CD4-positive, CD25-positive, alpha-beta regulatory T cell (primary cell): ENCODE data around the gene PPP1R13L. TPM values are rescaled to one million over a fixed set of nuclear protein-coding genes. Genes with fewer than 3 reads are reported as not detected.

ENCODE experiments used
- ATAC-seq, 2 donors: fragments of 150-1000 bp; cut with Tn5 transposase; one replicate each; pipeline ENCODE4 v1.10.0; 2021; ENCODE audit warnings: low read depth in 2 of 2, moderate number of reproducible peaks in 2 of 2, moderate library complexity in 1 of 2
- DNase-seq, 3 donors: peaks; one replicate each; pipeline versions ENCODE4 v3.0.0 to v3.0.0-alpha.2; 2012 to 2022; ENCODE audit warnings: mixed read lengths in 1 of 3
- H3K27ac ChIP-seq: one replicate; pipeline ENCODE4 v1.7.0; 2013; ENCODE audit warnings: mild to moderate bottlenecking, low read length; ENCODE audit not compliant: insufficient read depth, poor library complexity, severe bottlenecking
- H3K27me3 ChIP-seq: one replicate; pipeline ENCODE4 v1.7.0; 2013; ENCODE audit warnings: low read length; ENCODE audit not compliant: control insufficient read depth, insufficient read depth
- H3K36me3 ChIP-seq: one replicate; pipeline ENCODE4 v1.7.0; 2013; ENCODE audit warnings: mild to moderate bottlenecking, low read length, moderate library complexity; ENCODE audit not compliant: control insufficient read depth, insufficient read depth
- H3K4me1 ChIP-seq: 2 replicates; pipeline ENCODE4 v1.7.0; 2013; ENCODE audit warnings: mild to moderate bottlenecking, low read length; ENCODE audit not compliant: insufficient read depth, control insufficient read depth, poor library complexity, severe bottlenecking
- H3K4me3 ChIP-seq: one replicate; pipeline ENCODE4 v1.7.0; 2013; ENCODE audit warnings: low read depth, mild to moderate bottlenecking, low read length, moderate library complexity
- H3K9me3 ChIP-seq, 2 experiments: 1 replicate in 1 of 2; 2 replicates in 1 of 2; pipeline ENCODE4 v1.7.0; 2013; ENCODE audit warnings: low read length in 2 of 2, mild to moderate bottlenecking in 1 of 2, moderate library complexity in 1 of 2; ENCODE audit not compliant: control insufficient read depth in 2 of 2
- H3K27ac Mint-ChIP-seq, 3 donors: one replicate each; pipeline ENCODE4 v1.8.0; 2020 to 2022; ENCODE audit warnings: mild to moderate bottlenecking in 3 of 3, mixed read lengths in 3 of 3, moderate library complexity in 2 of 3
- H3K27me3 Mint-ChIP-seq: one replicate; pipeline ENCODE4 v1.8.0; 2022; ENCODE audit warnings: mild to moderate bottlenecking, mixed read lengths
- H3K36me3 Mint-ChIP-seq: one replicate; pipeline ENCODE4 v1.8.0; 2020; ENCODE audit warnings: mixed read lengths
- H3K4me1 Mint-ChIP-seq, 4 donors: one replicate each; pipeline ENCODE4 v1.8.0; 2020 to 2022; ENCODE audit warnings: mixed read lengths in 4 of 4, mild to moderate bottlenecking in 1 of 4
- H3K4me3 Mint-ChIP-seq, 4 donors: one replicate each; pipeline ENCODE4 v1.8.0; 2020 to 2022; ENCODE audit warnings: mild to moderate bottlenecking in 4 of 4, mixed read lengths in 4 of 4, moderate library complexity in 3 of 4
- H3K9me3 Mint-ChIP-seq, 7 donors: one replicate each; pipeline ENCODE4 v1.8.0; 2020 to 2022; ENCODE audit warnings: mixed read lengths in 7 of 7, mild to moderate bottlenecking in 3 of 7, moderate library complexity in 2 of 7
- polyA plus RNA-seq, 4 donors: library from polyadenylated mRNA; unstranded; fragments of 300-500 nt; fragmentation: Illumina TruSeq; gene quantifications; one replicate each; pipeline ENCODE4 v1.2.3, GENCODE V29; 2021
- total RNA-seq: library from RNA; stranded (reverse); gene quantifications from one replicate; pipeline ENCODE4 v1.2.3, GENCODE V29; 2022

PPP1R13L gene
- total and polyA plus RNA-seq, 5 donors from 2014 or later, result 0.17 to 7.4 (median 0.93) TPM

GRCh38 chr19:45370410-45371204 is 34.3 kb downstream of the PPP1R13L start, which contains the start of gene ERCC2:
Gene ERCC2 (minus strand): TSS chr19:45370573. CDS start chr19:45370540, 33 bp downstream.
- H3K4me3 Mint-ChIP-seq, result peak within 1 kb of the TSS; percentile 86 to 98 (median 96)
- no peaks in the 10 kb centered on the region for H3K36me3 Mint-ChIP-seq
- ATAC-seq (peak; percentile 97 to 99), DNase-seq (peak; percentile 99 to 100 (median 99))
- Histone ChIP-seq H3K9me3 (no peaks in the 10 kb centered on the region), H3K36me3 (no peaks in the 10 kb centered on the region), H3K4me3 (peak within 1 kb of the TSS; percentile 84), H3K27ac (peak within 1 kb of the TSS; percentile 71), H3K27me3 (no peaks in the 10 kb centered on the region), H3K4me1 (peaks cover 6% of the 10 kb centered on the region)
- H3K27me3 Mint-ChIP-seq, result no peaks in the 10 kb centered on the region
- H3K4me1 Mint-ChIP-seq, result peaks cover 4 to 27% (median 12%) of the 10 kb centered on the region in 4 donors
- peak within 1 kb of the TSS; percentile 92 to 99 (median 97) for H3K27ac Mint-ChIP-seq
- no peaks in the 10 kb centered on the region for H3K9me3 Mint-ChIP-seq

DNA sequence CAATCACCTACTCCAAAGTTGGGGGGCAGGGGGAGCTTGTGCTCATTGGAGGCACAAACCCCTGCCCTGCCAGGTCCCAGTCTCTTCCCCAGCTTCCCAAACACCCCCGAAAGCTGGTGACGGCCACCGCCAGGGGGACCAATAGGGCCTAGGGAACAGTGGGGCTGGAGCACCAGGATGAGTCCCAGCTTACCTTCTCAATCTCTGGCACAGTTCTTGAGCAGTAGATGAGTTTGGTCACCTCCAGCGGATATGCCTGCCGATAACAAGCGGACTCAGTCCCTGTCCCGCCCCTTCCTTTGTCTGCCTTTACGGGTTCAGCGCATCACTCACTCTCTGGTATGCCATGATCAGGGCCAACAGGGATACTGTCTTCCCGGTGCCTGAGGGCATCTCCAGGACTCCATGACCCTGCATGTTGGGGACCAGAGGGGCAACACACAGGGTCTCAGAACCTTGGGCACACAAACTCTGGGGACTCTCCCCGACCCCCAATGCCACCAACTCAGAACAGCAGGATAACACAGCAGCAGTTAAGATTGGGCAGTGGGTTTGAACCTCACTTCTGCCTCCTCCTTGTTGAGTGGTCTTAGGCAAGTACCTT is 36.0 kb downstream of the PPP1R13L start:
- Mint-ChIP-seq H3K27me3 (no peaks in the 10 kb centered on the region), H3K9me3 (no peaks in the 10 kb centered on the region), H3K4me1 (peaks cover 4 to 27% (median 12%) of the 10 kb centered on the region in 4 donors), H3K36me3 (no peaks in the 10 kb centered on the region), H3K4me3 (peak overlapping the region; percentile 13 to 86 (median 76)), H3K27ac (peak overlapping the region in 1 of 3 donors; percentile 81)
- no peak for ATAC-seq
- Histone ChIP-seq H3K9me3 (no peaks in the 10 kb centered on the region), H3K36me3 (no peaks in the 10 kb centered on the region), H3K27me3 (no peaks in the 10 kb centered on the region), H3K4me1 (peaks cover 6% of the 10 kb centered on the region), H3K27ac (no peak overlapping the region), H3K4me3 (no peak overlapping the region)
- DNase-seq, result no peak

GRCh38 chr19:45368127-45368526 is 36.7 kb downstream of the PPP1R13L start:
- no peak for ATAC-seq
- no peak overlapping the region for H3K4me3 ChIP-seq
- H3K27ac ChIP-seq, result no peak overlapping the region
- H3K4me1 Mint-ChIP-seq, result peaks cover 4 to 27% (median 12%) of the 10 kb centered on the region in 4 donors
- no peaks in the 10 kb centered on the region for H3K9me3 Mint-ChIP-seq
- H3K36me3 Mint-ChIP-seq, result no peaks in the 10 kb centered on the region
- no peaks in the 10 kb centered on the region for H3K27me3 ChIP-seq
- no peak overlapping the region for H3K27ac Mint-ChIP-seq
- H3K4me1 ChIP-seq, result peaks cover 6% of the 10 kb centered on the region
- H3K36me3 ChIP-seq, result no peaks in the 10 kb centered on the region
- H3K9me3 ChIP-seq, result no peaks in the 10 kb centered on the region
- H3K4me3 Mint-ChIP-seq, result peak overlapping the region; percentile 4 to 86 (median 54)
- no peak for DNase-seq
- H3K27me3 Mint-ChIP-seq, result no peaks in the 10 kb centered on the region

DNA sequence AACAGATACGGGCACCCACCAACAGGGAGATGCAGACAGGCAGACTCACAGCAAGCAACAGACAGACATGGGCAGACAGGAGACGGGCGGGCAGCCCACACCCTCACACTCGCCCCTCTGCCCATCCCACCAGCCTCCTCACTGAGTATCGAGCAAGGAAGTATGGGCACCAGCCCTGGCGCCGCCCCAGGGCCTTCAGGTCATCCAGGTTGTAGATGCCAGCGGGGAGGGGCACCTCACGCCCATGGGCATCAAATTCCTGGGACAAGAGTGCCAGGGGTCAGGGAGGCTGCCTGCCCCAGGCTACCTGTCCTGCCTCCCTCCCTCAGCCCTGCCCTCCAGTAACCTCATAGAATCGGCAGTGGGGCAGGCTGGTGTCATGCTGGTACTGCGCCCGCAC is 40.2 kb downstream of the PPP1R13L start:
- H3K9me3 ChIP-seq, result no peaks in the 10 kb centered on the region
- H3K27ac Mint-ChIP-seq, result no peak overlapping the region
- DNase-seq, result no peak
- peak overlapping the region in 1 of 4 donors; percentile 21 for H3K4me3 Mint-ChIP-seq
- peaks cover 7% of the 10 kb centered on the region for H3K36me3 ChIP-seq
- H3K4me1 Mint-ChIP-seq, result peaks cover 0 to 20% (median 6%) of the 10 kb centered on the region in 4 donors
- no peaks in the 10 kb centered on the region for H3K9me3 Mint-ChIP-seq
- peaks cover 5% of the 10 kb centered on the region for H3K36me3 Mint-ChIP-seq
- H3K27ac ChIP-seq, result no peak overlapping the region
- H3K4me3 ChIP-seq, result no peak overlapping the region
- no peak for ATAC-seq
- no peaks in the 10 kb centered on the region for H3K27me3 ChIP-seq
- peaks cover 2% of the 10 kb centered on the region for H3K4me1 ChIP-seq
- H3K27me3 Mint-ChIP-seq, result no peaks in the 10 kb centered on the region

- Mint-ChIP-seq H3K4me3 (no peak overlapping the region), H3K27ac (no peak overlapping the region), H3K36me3 (peaks cover 5% of the 10 kb centered on the region), H3K9me3 (no peaks in the 10 kb centered on the region), H3K27me3 (no peaks in the 10 kb centered on the region), H3K4me1 (peaks cover 0 to 14% (median 5%) of the 10 kb centered on the region in 4 donors)
- ATAC-seq, result no peak
- no peaks in the 10 kb centered on the region for H3K4me1 ChIP-seq
- H3K36me3 ChIP-seq, result peaks cover 9% of the 10 kb centered on the region
- no peak for DNase-seq
- no peak overlapping the region for H3K4me3 ChIP-seq
- H3K27ac ChIP-seq, result no peak overlapping the region
- no peaks in the 10 kb centered on the region for H3K9me3 ChIP-seq
- no peaks in the 10 kb centered on the region for H3K27me3 ChIP-seq
These were observed 40.9 kb downstream of the PPP1R13L start for GRCh38 chr19:45363861-45364459.

DNA sequence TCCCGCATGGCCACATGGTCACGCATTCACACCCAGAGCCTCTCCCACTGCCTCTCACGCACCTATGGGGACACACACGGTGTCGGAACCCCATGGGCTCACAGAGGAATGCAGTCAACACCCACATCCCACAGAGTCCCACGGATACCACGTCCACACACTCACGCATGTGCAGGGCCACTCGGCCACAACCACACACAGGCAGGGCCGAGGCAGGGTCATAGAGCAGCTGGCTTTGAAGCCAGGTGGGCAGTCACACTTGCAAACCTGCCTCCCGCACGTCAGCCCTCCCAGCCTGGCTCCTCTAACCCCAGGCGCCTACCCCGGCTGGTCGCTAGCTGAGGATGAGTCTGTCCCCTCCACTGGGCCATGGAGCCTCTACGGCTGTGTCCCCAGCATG is 42.6 kb downstream of the PPP1R13L start:
- H3K27ac Mint-ChIP-seq, result no peak overlapping the region
- DNase-seq (no peak), ATAC-seq (no peak)
- no peaks in the 10 kb centered on the region for H3K4me1 ChIP-seq
- H3K9me3 ChIP-seq, result no peaks in the 10 kb centered on the region
- no peak overlapping the region for H3K27ac ChIP-seq
- no peaks in the 10 kb centered on the region for H3K9me3 Mint-ChIP-seq
- peaks cover 0 to 3% (median 0%) of the 10 kb centered on the region in 4 donors for H3K4me1 Mint-ChIP-seq
- no peaks in the 10 kb centered on the region for H3K27me3 Mint-ChIP-seq
- peaks cover 9% of the 10 kb centered on the region for H3K36me3 ChIP-seq
- no peak overlapping the region for H3K4me3 ChIP-seq
- H3K4me3 Mint-ChIP-seq, result no peak overlapping the region
- peaks cover 12% of the 10 kb centered on the region for H3K36me3 Mint-ChIP-seq
- H3K27me3 ChIP-seq, result no peaks in the 10 kb centered on the region

GRCh38 chr19:45361608-45362007 is 43.3 kb downstream of the PPP1R13L start:
- Histone ChIP-seq H3K4me1 (no peaks in the 10 kb centered on the region), H3K36me3 (peaks cover 9% of the 10 kb centered on the region), H3K9me3 (no peaks in the 10 kb centered on the region), H3K27ac (no peak overlapping the region), H3K4me3 (no peak overlapping the region), H3K27me3 (no peaks in the 10 kb centered on the region)
- ATAC-seq (no peak), DNase-seq (no peak)
- Mint-ChIP-seq H3K36me3 (peaks cover 15% of the 10 kb centered on the region), H3K4me1 (peaks cover 0 to 3% (median 0%) of the 10 kb centered on the region in 4 donors), H3K4me3 (no peak overlapping the region), H3K27me3 (no peaks in the 10 kb centered on the region), H3K9me3 (no peaks in the 10 kb centered on the region), H3K27ac (no peak overlapping the region)
